Lower leg skin (tissue), 4 donors: ENCODE results near the gene PROSER2. TPM values are rescaled to one million over a fixed set of nuclear protein-coding genes. Genes with fewer than 3 reads are reported as not detected.
A peak's percentile ranks its signal among the peaks of the same experiment; 100 is the strongest.

Experiments
- DNase-seq, 2 donors: peaks; one replicate each; pipeline ENCODE4 v3.0.0-alpha.2; 2019; ENCODE audit warnings: low spot score in 2 of 2
- H3K4me3 ChIP-seq: fragments of 200-600 bp; sonication (generic); 2 replicates; pipeline ENCODE4 v1.5.1; 2017; ENCODE audit warnings: mild to moderate bottlenecking, low read depth; ENCODE audit not compliant: poor library complexity, severe bottlenecking
- CTCF ChIP-seq, 3 donors: fragments of 450-650 bp; IDR thresholded peaks; one replicate each; pipeline ENCODE4 v1.5.1; 2016; ENCODE audit warnings: antibody characterized with exemption in 3 of 3, mild to moderate bottlenecking in 3 of 3, moderate library complexity in 2 of 3
- POLR2A ChIP-seq, 2 donors: fragments of 450-650 bp; IDR thresholded peaks; one replicate each; pipeline ENCODE4 v1.6.1; 2016 to 2017; ENCODE audit warnings: antibody characterized with exemption in 2 of 2, mild to moderate bottlenecking in 1 of 2, moderate library complexity in 1 of 2
- WGBS, 2 donors: methylation state at CpG; one replicate each; pipeline ENCODE4 v1.1.5; 2018; 5-methylcytosine and 5-hydroxymethylcytosine counted together
- intact Hi-C: fragments of 100-400 bp; cut with DNase I; formaldehyde crosslinking; loops from one replicate; pipeline ENCODE4 v1.15.0; 2023; ENCODE audit warnings: low total_unique reads
- total RNA-seq, 4 donors: library from RNA; depleted of rRNA; stranded (reverse); fragments of >200 nt; gene quantifications; one replicate each; pipeline ENCODE4 v1.1.0, GENCODE V29; 2016

The PROSER2 gene
- total RNA-seq, 4 donors from 2014 or later: 5.6 to 14.7 (median 9.1) TPM

GRCh38 chr10:11871466-11871865, 48.3 kb downstream of the PROSER2 start:
- no peak for DNase-seq
- no peak for TF ChIP-seq POLR2A (IDR thresholded peaks at IDR 0.05)
- no peak for TF ChIP-seq CTCF (IDR thresholded peaks at IDR 0.05)
- no peak overlapping the region for H3K4me3 ChIP-seq
- 43% methylated on average over 9 of the region's 9 CpGs for WGBS, 2 donors
- intact Hi-C loops: no loop called here

DNA sequence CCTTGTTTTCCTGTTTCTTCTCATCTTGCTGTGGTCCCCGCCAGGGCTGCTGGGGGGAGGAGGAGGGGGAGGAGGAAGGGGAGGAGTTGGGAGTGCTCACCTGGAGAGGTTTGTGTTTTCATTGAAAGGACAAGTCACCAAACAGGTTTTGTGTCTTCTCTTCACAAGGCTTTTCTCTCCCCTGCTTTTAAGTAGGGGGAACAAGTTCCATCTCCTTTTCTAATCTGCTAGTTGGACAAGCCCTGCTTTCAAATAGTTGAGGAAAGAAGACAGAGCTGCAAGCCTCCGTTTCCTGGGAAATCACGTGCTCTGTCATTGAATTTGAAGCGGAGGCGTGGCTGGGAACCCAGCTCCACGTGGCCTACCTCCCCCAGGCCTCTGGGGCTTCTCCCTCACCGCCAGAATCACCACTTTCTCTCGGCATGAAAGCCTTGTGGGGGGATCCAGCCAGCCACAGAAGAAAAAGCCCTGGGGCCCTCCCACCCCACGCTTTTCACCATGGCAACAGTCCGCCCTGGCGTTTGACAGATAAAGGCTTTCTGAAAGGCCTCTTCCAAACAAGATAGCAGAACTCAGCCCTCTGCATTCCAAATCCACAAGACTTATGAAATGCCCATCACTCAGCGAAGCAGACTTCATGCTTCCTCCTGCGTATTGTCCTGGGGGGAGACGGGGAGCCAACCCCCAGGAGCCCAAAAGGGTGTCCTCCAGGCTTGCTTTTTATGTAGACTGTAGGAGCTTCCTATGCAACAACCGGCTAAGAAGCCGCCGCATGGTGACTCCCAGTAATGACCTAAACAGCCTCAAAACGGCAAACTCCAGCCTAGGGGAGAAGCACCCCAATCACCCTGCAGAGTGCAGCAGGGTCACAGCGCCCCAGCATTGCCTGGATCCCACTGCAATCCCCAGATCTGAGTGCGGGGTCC, 51.7 kb downstream of the PROSER2 start:
- H3K4me3 ChIP-seq: no peak overlapping the region
- WGBS, 2 donors: 39 to 45% methylated on average over 19 to 20 of the region's 20 CpGs
- TF ChIP-seq POLR2A (IDR thresholded peaks at IDR 0.05) (no peak), CTCF (IDR thresholded peaks at IDR 0.05) (no peak)
- DNase-seq: peak in 1 of 2 donors; percentile 43
- intact Hi-C loops: no loop called here

DNA sequence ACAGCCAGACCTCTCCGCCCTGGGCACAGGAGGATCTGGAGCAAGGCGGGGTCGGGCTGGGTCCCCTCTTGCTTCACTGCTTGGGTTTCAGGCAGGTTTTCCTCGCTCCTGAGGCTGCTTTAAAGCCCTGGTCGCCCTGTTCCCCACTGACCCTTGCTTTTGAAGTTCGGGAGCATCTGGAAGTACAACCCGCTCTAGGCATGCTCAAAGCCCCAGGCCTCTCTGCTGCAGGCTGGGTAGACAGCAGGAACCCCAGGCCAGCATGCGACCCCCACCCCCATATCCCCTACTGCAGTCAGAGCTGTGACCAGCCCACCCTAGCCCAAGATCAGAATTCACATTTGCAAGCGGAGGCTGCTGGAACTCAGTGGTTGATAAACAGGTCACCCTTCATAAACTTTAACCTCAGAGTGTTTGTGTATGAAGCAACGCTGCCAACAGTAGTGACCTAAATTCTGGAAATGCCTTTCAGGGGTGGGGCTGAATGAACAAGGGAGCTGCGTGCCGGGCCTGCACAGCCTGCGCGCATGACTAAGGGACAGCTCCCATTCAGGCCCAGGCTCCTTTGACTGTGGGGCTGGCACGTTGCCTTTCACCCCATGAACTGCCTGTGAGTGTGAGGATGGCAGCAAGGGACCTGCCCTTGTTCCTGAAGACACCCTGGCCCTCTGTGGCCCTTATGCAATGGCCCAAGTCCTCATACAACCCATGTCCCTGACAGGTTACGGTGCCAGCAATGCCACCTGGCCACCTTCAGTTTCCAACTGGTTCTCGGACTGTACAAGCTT, 52.5 kb downstream of the PROSER2 start:
- 43 to 50% methylated on average over 14 to 17 of the region's 17 CpGs for WGBS, 2 donors
- intact Hi-C loops: no loop called here
- TF ChIP-seq POLR2A (IDR thresholded peaks at IDR 0.05) (no peak), CTCF (IDR thresholded peaks at IDR 0.05) (no peak)
- peak; percentile 89 to 95 for DNase-seq
- H3K4me3 ChIP-seq: no peak overlapping the region

- intact Hi-C loops: no loop called here
- H3K4me3 ChIP-seq: no peak overlapping the region
- no peak for DNase-seq
- WGBS, 2 donors: 87% methylated on average over 6 of the region's 6 CpGs
- TF ChIP-seq POLR2A (IDR thresholded peaks at IDR 0.05) (no peak), CTCF (IDR thresholded peaks at IDR 0.05) (no peak)
Measured at GRCh38 chr10:11876324-11876723, 53.2 kb downstream of the PROSER2 start.

- no peak for TF ChIP-seq CTCF (IDR thresholded peaks at IDR 0.05)
- no peak for TF ChIP-seq POLR2A (IDR thresholded peaks at IDR 0.05)
- intact Hi-C loops: no loop called here
Measured at GRCh38 chr10:11876805-11877590, 53.8 kb downstream of the PROSER2 start.

More at GRCh38 chr10:11876805-11877590, 53.8 kb downstream of the PROSER2 start:
- 90 to 91% methylated on average over 19 of the region's 19 CpGs for WGBS, 2 donors
- no peak overlapping the region for H3K4me3 ChIP-seq
- no peak for DNase-seq
